A673 (cell line): ENCODE data around the gene SMAD5.

Experiments used
- CTCF ChIP-seq: fragments of 300-800, 200-600 bp; sonication (generic); conservative IDR thresholded peaks from 2 replicates; pipeline ENCODE4 v1.5.1; 2017; ENCODE audit warnings: low read depth, mild to moderate bottlenecking, antibody characterized with exemption, low read length, moderate library complexity, mixed read lengths
- EZH2 ChIP-seq: fragments of 200-600 bp; sonication (generic); IDR thresholded peaks from 2 replicates; pipeline ENCODE4 v1.6.1; 2017; ENCODE audit warnings: borderline replicate concordance, low read depth, mild to moderate bottlenecking, mixed read lengths, antibody characterized with exemption, low read length; ENCODE audit not compliant: poor library complexity, severe bottlenecking

- TF ChIP-seq CTCF (no peak), EZH2 (no peak)
These were observed 83.6 kb downstream of the SMAD5 start for GRCh38 chr5:136216230-136216629.
